ENCODE results near the gene ZNF280A. TPM values are rescaled to one million over a fixed set of nuclear protein-coding genes. Genes with fewer than 3 reads are reported as not detected.

The ZNF280A gene
- total and polyA plus RNA-seq, 2 donors (not counting 3 experiments of a cell fraction or from before 2014, with no cell fraction given): 0.15 TPM; not detected in 1

GRCh38 chr22:22569218-22569617 is 49.1 kb upstream of the ZNF280A start:
- no peaks in the 10 kb centered on the region for H4K20me1 ChIP-seq (replicated peaks; ENCODE audit: control insufficient read depth, extremely low read depth, insufficient read depth, low read length)
- no peaks in the 10 kb centered on the region for H3K4me1 ChIP-seq (ENCODE audit: control insufficient read depth, extremely low read depth, insufficient read depth, low read length)
- FAIRE-seq (no peak), DNase-seq (ENCODE audit: low read depth, low spot score) (no peak)
- no peak overlapping the region for H3K9ac ChIP-seq (replicated peaks; ENCODE audit: extremely low read depth, insufficient read depth, low read length)
- ChIA-PET CTCF (interaction anchor here (3.4 kb wide), 1 partner anchor 17 kb away, joined by 13 read pairs; no protein-coding TSS in a partner anchor), POLR2A (no interaction called here)
- no peak overlapping the region for H2AFZ ChIP-seq (ENCODE audit: low read depth, low read length)
- TF ChIP-seq EZH2 (IDR thresholded peaks at IDR 0.05; ENCODE audit: borderline replicate concordance, low read depth, low read length, severe bottlenecking): no peak
- TF ChIP-seq FOS (IDR thresholded peaks at IDR 0.05; ENCODE audit: borderline replicate concordance, insufficient read depth, low read length): no peak
- no peak for TF ChIP-seq GATA2 (IDR thresholded peaks at IDR 0.05; ENCODE audit: insufficient read depth, insufficient read length, low read depth, low read length)
- no peak for TF ChIP-seq POLR2AphosphoS5 (IDR thresholded peaks at IDR 0.05; ENCODE audit: insufficient read depth, low read depth, low read length)
- no peak for TF ChIP-seq JUN (IDR thresholded peaks at IDR 0.05; ENCODE audit: borderline replicate concordance, insufficient read depth, insufficient read length, low read depth)
- TF ChIP-seq, protein P1, sequence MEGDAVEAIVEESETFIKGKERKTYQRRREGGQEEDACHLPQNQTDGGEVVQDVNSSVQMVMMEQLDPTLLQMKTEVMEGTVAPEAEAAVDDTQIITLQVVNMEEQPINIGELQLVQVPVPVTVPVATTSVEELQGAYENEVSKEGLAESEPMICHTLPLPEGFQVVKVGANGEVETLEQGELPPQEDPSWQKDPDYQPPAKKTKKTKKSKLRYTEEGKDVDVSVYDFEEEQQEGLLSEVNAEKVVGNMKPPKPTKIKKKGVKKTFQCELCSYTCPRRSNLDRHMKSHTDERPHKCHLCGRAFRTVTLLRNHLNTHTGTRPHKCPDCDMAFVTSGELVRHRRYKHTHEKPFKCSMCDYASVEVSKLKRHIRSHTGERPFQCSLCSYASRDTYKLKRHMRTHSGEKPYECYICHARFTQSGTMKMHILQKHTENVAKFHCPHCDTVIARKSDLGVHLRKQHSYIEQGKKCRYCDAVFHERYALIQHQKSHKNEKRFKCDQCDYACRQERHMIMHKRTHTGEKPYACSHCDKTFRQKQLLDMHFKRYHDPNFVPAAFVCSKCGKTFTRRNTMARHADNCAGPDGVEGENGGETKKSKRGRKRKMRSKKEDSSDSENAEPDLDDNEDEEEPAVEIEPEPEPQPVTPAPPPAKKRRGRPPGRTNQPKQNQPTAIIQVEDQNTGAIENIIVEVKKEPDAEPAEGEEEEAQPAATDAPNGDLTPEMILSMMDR (IDR thresholded peaks at IDR 0.05; ENCODE audit: extremely low read depth in 1 of 2, insufficient read depth in 1 of 2, low read depth in 1 of 2, low read length in 2 of 2): no peak
- TF ChIP-seq MYC (IDR thresholded peaks at IDR 0.05; ENCODE audit: low read depth, low read length): no peak
- TF ChIP-seq, protein P2, sequence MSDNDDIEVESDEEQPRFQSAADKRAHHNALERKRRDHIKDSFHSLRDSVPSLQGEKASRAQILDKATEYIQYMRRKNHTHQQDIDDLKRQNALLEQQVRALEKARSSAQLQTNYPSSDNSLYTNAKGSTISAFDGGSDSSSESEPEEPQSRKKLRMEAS (IDR thresholded peaks at IDR 0.05; ENCODE audit: insufficient read depth, insufficient read length): no peak
- TF ChIP-seq POLR2A (IDR thresholded peaks at IDR 0.05; ENCODE audit: low read depth, low read length): no peak
- H3K4me3 ChIP-seq (replicated peaks in 1 of 3; ENCODE audit: insufficient read depth in 1 of 3, low read depth in 1 of 3, low read length in 3 of 3): no peak overlapping the region
- peaks cover 9 to 16% of the 10 kb centered on the region in 2 experiments for H3K27me3 ChIP-seq (ENCODE audit: control insufficient read depth in 2 of 2, insufficient read depth in 2 of 2, low read length in 2 of 2)
- dilution Hi-C loops (cut with MboI; ENCODE audit: extremely low pct_ligation_motif_present, low sequenced_read_pairs) (no loop called here), intact Hi-C loops (cut with micrococcal nuclease) (no loop called here)
- H3K4me2 ChIP-seq (ENCODE audit: insufficient read depth, low read length): no peak overlapping the region
- H3K27ac ChIP-seq (ENCODE audit: insufficient read depth, low read depth, low read length): no peak overlapping the region
- BruUV-seq (replicated peaks): no TSS peak
- no peaks in the 10 kb centered on the region for H3K9me1 ChIP-seq (replicated peaks; ENCODE audit: control insufficient read depth, extremely low read depth, insufficient read depth, low read length)
- no peaks in the 10 kb centered on the region for H3K36me3 ChIP-seq (ENCODE audit: control insufficient read depth in 2 of 2, extremely low read depth in 1 of 2, insufficient read depth in 2 of 2, low read length in 2 of 2)
- H3K79me2 ChIP-seq (ENCODE audit: control insufficient read depth, insufficient read depth, low read length): no peaks in the 10 kb centered on the region
- H3K9me3 ChIP-seq (replicated peaks; ENCODE audit: control insufficient read depth, insufficient read depth, low read length): no peaks in the 10 kb centered on the region
